ENCODE measurements around the gene ZFP57. TPM values are rescaled to one million over a fixed set of nuclear protein-coding genes. Genes with fewer than 3 reads are reported as not detected.

ZFP57 gene
- total and polyA plus RNA-seq, 2 experiments from 2014 or later, result not detected

GRCh38 chr6:29667158-29667557, 13.8 kb downstream of the ZFP57 start:
- WGBS (ENCODE audit: low lambda C conversion rate, missing lambda C conversion rate), result 30% methylated on average over 5 of the region's 5 CpGs
- no peaks in the 10 kb centered on the region for H3K9me2 ChIP-seq (replicated peaks; ENCODE audit: insufficient read depth)
- no peak overlapping the region for H2AFZ ChIP-seq
- H3K9me3 ChIP-seq (ENCODE audit: low read depth), result no peaks in the 10 kb centered on the region
- H3K27ac ChIP-seq, result no peak overlapping the region
- DNase-seq (ENCODE audit: low spot score), result no peak
- no peaks in the 10 kb centered on the region for H3K4me1 ChIP-seq (ENCODE audit: insufficient read depth)
- H3K27me3 ChIP-seq, result peaks cover 23% of the 10 kb centered on the region
- TF ChIP-seq EZH2 (IDR thresholded peaks at IDR 0.05; ENCODE audit: borderline replicate concordance) (no peak), CTCF (IDR thresholded peaks at IDR 0.05; ENCODE audit: poor library complexity) (no peak), EZH2phosphoT487 (IDR thresholded peaks at IDR 0.05; ENCODE audit: low read depth, severe bottlenecking, unreplicated experiment) (no peak)
- H3K36me3 ChIP-seq (replicated peaks; ENCODE audit: insufficient read depth, low read depth), result no peaks in the 10 kb centered on the region
- no peak overlapping the region for H3K4me3 ChIP-seq
- H4K20me1 ChIP-seq (ENCODE audit: insufficient read depth, poor library complexity, severe bottlenecking), result no peaks in the 10 kb centered on the region
- H3K79me2 ChIP-seq, result no peaks in the 10 kb centered on the region
- no peak overlapping the region for H3K4me2 ChIP-seq

GRCh38 chr6:29666826-29667130, 14.2 kb downstream of the ZFP57 start:
- no peaks in the 10 kb centered on the region for H3K9me2 ChIP-seq (replicated peaks; ENCODE audit: insufficient read depth)
- H3K27me3 ChIP-seq, result peaks cover 23% of the 10 kb centered on the region
- H3K79me2 ChIP-seq, result no peaks in the 10 kb centered on the region
- no peak for TF ChIP-seq CTCF (IDR thresholded peaks at IDR 0.05; ENCODE audit: poor library complexity)
- WGBS (ENCODE audit: low lambda C conversion rate, missing lambda C conversion rate), result 57% methylated on average over 1 of the region's 1 CpG
- no peaks in the 10 kb centered on the region for H3K9me3 ChIP-seq (ENCODE audit: low read depth)
- no peak overlapping the region for H3K27ac ChIP-seq
- no peak overlapping the region for H2AFZ ChIP-seq
- no peaks in the 10 kb centered on the region for H4K20me1 ChIP-seq (ENCODE audit: insufficient read depth, poor library complexity, severe bottlenecking)
- H3K4me2 ChIP-seq, result no peak overlapping the region
- H3K4me3 ChIP-seq, result no peak overlapping the region
- no peaks in the 10 kb centered on the region for H3K4me1 ChIP-seq (ENCODE audit: insufficient read depth)
- H3K36me3 ChIP-seq (replicated peaks; ENCODE audit: insufficient read depth, low read depth), result no peaks in the 10 kb centered on the region
- DNase-seq (ENCODE audit: low spot score), result no peak

- WGBS (ENCODE audit: low lambda C conversion rate, missing lambda C conversion rate), result 69% methylated on average over 8 of the region's 8 CpGs
- H4K20me1 ChIP-seq (ENCODE audit: insufficient read depth, poor library complexity, severe bottlenecking), result no peaks in the 10 kb centered on the region
- no peaks in the 10 kb centered on the region for H3K9me2 ChIP-seq (replicated peaks; ENCODE audit: insufficient read depth)
- H3K79me2 ChIP-seq, result no peaks in the 10 kb centered on the region
- TF ChIP-seq EZH2 (IDR thresholded peaks at IDR 0.05; ENCODE audit: borderline replicate concordance) (no peak), EZH2phosphoT487 (IDR thresholded peaks at IDR 0.05; ENCODE audit: low read depth, severe bottlenecking, unreplicated experiment) (no peak), CTCF (IDR thresholded peaks at IDR 0.05; ENCODE audit: poor library complexity) (no peak)
- H2AFZ ChIP-seq, result no peak overlapping the region
- peaks cover 20% of the 10 kb centered on the region for H3K27me3 ChIP-seq
- no peak overlapping the region for H3K4me2 ChIP-seq
- no peaks in the 10 kb centered on the region for H3K36me3 ChIP-seq (replicated peaks; ENCODE audit: insufficient read depth, low read depth)
- no peaks in the 10 kb centered on the region for H3K9me3 ChIP-seq (ENCODE audit: low read depth)
- no peak overlapping the region for H3K27ac ChIP-seq
- H3K4me1 ChIP-seq (ENCODE audit: insufficient read depth), result no peaks in the 10 kb centered on the region
- no peak for DNase-seq (ENCODE audit: low spot score)
- H3K4me3 ChIP-seq, result no peak overlapping the region
These were observed 14.8 kb downstream of the ZFP57 start for GRCh38 chr6:29665942-29666825.
